ENCODE data around the gene P2RY2.

DNA sequence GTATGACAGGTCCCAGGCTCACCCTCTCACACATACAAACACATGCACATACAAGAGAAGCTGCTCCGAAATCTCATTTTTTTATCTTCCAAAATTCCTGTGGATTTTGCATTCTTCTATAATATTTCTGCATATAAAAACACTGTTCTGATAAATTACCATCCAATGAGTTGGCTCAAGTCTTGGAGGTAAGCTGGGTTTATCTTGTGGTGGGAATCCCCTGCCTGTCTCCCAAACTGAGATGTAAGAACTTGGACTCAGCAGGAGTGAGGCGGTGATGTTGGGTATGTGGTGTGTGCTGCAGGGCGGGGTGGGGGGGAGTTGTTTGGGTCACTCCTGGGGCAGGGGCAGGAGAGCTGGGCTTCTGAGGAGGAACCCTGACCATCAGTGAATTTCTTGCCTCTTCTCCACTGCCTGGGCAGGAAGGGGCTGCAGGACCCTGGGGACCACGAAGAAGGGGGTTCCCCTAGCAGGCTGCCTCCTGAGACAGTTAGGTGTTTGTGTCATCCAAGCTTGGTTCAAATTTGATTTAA lies 47.3 kb downstream of the P2RY2 start:
- TF ChIP-seq, protein P1, sequence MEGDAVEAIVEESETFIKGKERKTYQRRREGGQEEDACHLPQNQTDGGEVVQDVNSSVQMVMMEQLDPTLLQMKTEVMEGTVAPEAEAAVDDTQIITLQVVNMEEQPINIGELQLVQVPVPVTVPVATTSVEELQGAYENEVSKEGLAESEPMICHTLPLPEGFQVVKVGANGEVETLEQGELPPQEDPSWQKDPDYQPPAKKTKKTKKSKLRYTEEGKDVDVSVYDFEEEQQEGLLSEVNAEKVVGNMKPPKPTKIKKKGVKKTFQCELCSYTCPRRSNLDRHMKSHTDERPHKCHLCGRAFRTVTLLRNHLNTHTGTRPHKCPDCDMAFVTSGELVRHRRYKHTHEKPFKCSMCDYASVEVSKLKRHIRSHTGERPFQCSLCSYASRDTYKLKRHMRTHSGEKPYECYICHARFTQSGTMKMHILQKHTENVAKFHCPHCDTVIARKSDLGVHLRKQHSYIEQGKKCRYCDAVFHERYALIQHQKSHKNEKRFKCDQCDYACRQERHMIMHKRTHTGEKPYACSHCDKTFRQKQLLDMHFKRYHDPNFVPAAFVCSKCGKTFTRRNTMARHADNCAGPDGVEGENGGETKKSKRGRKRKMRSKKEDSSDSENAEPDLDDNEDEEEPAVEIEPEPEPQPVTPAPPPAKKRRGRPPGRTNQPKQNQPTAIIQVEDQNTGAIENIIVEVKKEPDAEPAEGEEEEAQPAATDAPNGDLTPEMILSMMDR (IDR thresholded peaks at IDR 0.05) = no peak
- TF ChIP-seq POLR2A (IDR thresholded peaks at IDR 0.05) = no peak

All from tibial nerve (tissue), 3 donors.